ENCODE results near the gene SLC25A4. TPM values are rescaled to one million over a fixed set of nuclear protein-coding genes. Genes with fewer than 3 reads are reported as not detected.

SLC25A4 gene
- total and polyA plus RNA-seq, 2 of the 4 experiments (the other 2 are of a cell fraction): 16.0 to 21.6 TPM

DNA sequence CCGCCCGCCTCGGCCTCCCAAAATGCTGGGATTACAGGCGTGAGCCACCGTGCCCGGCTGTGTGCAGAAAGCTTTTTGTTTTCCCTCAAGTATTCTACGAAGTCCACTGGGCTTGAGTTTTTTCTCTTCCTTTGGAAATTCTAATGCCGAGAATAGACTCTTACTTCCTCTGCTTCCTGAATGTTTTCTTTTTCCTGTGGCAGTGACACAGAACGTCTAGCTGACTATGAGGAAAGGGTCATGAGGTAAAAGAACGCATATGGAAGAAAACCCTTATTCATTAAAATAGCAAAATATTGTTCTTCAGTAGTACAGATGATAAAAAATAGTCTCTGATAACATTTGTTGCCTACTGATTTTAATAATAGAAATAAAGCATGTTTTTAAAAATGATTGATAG, 4.9 kb upstream of the SLC25A4 start:
- no peak overlapping the region for H3K4me2 ChIP-seq (ENCODE audit: low read depth, low read length)
- H3K9me3 ChIP-seq (ENCODE audit: control insufficient read depth, insufficient read depth, low read length): no peaks in the 10 kb centered on the region
- no peak overlapping the region for H3K4me3 ChIP-seq (ENCODE audit: insufficient read depth, low read depth, low read length)
- H3K14ac ChIP-seq (replicated peaks; ENCODE audit: low read depth, low read length): no peak overlapping the region
- H4K91ac ChIP-seq (ENCODE audit: insufficient read depth, low read depth, low read length): no peak overlapping the region
- H3K9ac ChIP-seq (ENCODE audit: low read depth, low read length): no peak overlapping the region
- CTCF ChIA-PET: no interaction called here
- H2BK5ac ChIP-seq (ENCODE audit: low read depth, low read length, poor library complexity, severe bottlenecking): no peak overlapping the region
- BruUV-seq (replicated peaks): no TSS peak
- no peaks in the 10 kb centered on the region for H4K20me1 ChIP-seq (ENCODE audit: insufficient read depth, low read length)
- in situ Hi-C loops (cut with MboI; ENCODE audit: low sequenced_read_pairs) (loop anchor here (5.0 to 10.0 kb wide), 2 partner anchors 96 to 133 kb away; no protein-coding TSS in a partner anchor), dilution Hi-C loops (cut with HindIII; ENCODE audit: low sequenced_read_pairs, unreplicated experiment) (no loop called here), intact Hi-C loops (cut with micrococcal nuclease) (no loop called here)
- H3K4ac ChIP-seq (ENCODE audit: low read depth, low read length): no peak overlapping the region
- no peaks in the 10 kb centered on the region for H3K9me1 ChIP-seq (ENCODE audit: insufficient read depth, low read length)
- H3K4me1 ChIP-seq (ENCODE audit: control insufficient read depth, insufficient read depth, low read length): no peaks in the 10 kb centered on the region
- peaks cover 5% of the 10 kb centered on the region for H3K27me3 ChIP-seq (ENCODE audit: control insufficient read depth, insufficient read depth, low read length)
- H2AK9ac ChIP-seq (replicated peaks; ENCODE audit: low read depth, low read length, poor library complexity): no peak overlapping the region
- no peak overlapping the region for H2BK120ac ChIP-seq (ENCODE audit: low read depth, low read length)
- H2BK15ac ChIP-seq (ENCODE audit: low read depth, low read length): no peak overlapping the region
- no peak overlapping the region for H3K27ac ChIP-seq (ENCODE audit: insufficient read depth, low read length)
- H3K56ac ChIP-seq (ENCODE audit: extremely low read depth, insufficient read depth, low read length): no peak overlapping the region
- no peak overlapping the region for H3K18ac ChIP-seq (ENCODE audit: low read depth, low read length)
- H3K36me3 ChIP-seq (ENCODE audit: control insufficient read depth, insufficient read depth, low read length): no peaks in the 10 kb centered on the region
- no peak overlapping the region for H2AFZ ChIP-seq (replicated peaks; ENCODE audit: low read length, poor library complexity)
- ATAC-seq (ENCODE audit: low read depth) (no peak), DNase-seq (no peak)
- no peak for TF ChIP-seq CHD1 (IDR thresholded peaks at IDR 0.05; ENCODE audit: low read depth, low read length)
- TF ChIP-seq FOS (IDR thresholded peaks at IDR 0.05; ENCODE audit: low read depth, low read length): no peak
- no peak for TF ChIP-seq MAFK (IDR thresholded peaks at IDR 0.05; ENCODE audit: low read depth, low read length)
- no peak for TF ChIP-seq CEBPB (IDR thresholded peaks at IDR 0.05; ENCODE audit: low read depth, low read length)
- TF ChIP-seq BHLHE40 (IDR thresholded peaks at IDR 0.05; ENCODE audit: low read depth, low read length): no peak
- TF ChIP-seq POLR2A (IDR thresholded peaks at IDR 0.05; ENCODE audit: low read depth, low read length): no peak
- no peak for TF ChIP-seq ELK1 (IDR thresholded peaks at IDR 0.05; ENCODE audit: borderline replicate concordance, low read depth, low read length)
- no peak for TF ChIP-seq RCOR1 (IDR thresholded peaks at IDR 0.05; ENCODE audit: insufficient replicate concordance, low read length)
- TF ChIP-seq SMC3 (IDR thresholded peaks at IDR 0.05; ENCODE audit: low read depth, low read length): no peak
- no peak for TF ChIP-seq USF2 (IDR thresholded peaks at IDR 0.05; ENCODE audit: low read depth, low read length)
- no peak for TF ChIP-seq NFE2L2 (IDR thresholded peaks at IDR 0.05; ENCODE audit: low read depth, low read length)
- TF ChIP-seq MAZ (IDR thresholded peaks at IDR 0.05; ENCODE audit: borderline replicate concordance, low read depth, low read length): no peak
- TF ChIP-seq, protein P1, sequence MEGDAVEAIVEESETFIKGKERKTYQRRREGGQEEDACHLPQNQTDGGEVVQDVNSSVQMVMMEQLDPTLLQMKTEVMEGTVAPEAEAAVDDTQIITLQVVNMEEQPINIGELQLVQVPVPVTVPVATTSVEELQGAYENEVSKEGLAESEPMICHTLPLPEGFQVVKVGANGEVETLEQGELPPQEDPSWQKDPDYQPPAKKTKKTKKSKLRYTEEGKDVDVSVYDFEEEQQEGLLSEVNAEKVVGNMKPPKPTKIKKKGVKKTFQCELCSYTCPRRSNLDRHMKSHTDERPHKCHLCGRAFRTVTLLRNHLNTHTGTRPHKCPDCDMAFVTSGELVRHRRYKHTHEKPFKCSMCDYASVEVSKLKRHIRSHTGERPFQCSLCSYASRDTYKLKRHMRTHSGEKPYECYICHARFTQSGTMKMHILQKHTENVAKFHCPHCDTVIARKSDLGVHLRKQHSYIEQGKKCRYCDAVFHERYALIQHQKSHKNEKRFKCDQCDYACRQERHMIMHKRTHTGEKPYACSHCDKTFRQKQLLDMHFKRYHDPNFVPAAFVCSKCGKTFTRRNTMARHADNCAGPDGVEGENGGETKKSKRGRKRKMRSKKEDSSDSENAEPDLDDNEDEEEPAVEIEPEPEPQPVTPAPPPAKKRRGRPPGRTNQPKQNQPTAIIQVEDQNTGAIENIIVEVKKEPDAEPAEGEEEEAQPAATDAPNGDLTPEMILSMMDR (conservative IDR thresholded peaks at IDR 0.05; ENCODE audit: low read depth, low read length): no peak
- no peak for TF ChIP-seq RAD21 (IDR thresholded peaks at IDR 0.05; ENCODE audit: low read length)
- no peak for TF ChIP-seq MXI1 (IDR thresholded peaks at IDR 0.05; ENCODE audit: borderline replicate concordance, low read depth, low read length)
- TF ChIP-seq RFX5 (IDR thresholded peaks at IDR 0.05; ENCODE audit: low read depth, low read length): no peak
- H3K79me1 ChIP-seq (ENCODE audit: low read depth in 1 of 2, low read length in 2 of 2): no peaks in the 10 kb centered on the region
- 90% methylated on average over 7 of the region's 10 CpGs; no CpG with 5 or more reads in 1 of the 2 experiments for whole genome bisulfite sequencing, 2 experiments (ENCODE audit: extremely low coverage in 2 of 2, insufficient read length in 1 of 2)
- H4K8ac ChIP-seq (ENCODE audit: low read depth in 2 of 2, low read length in 2 of 2): no peak overlapping the region
- H3K23ac ChIP-seq (ENCODE audit: low read depth, low read length): no peak overlapping the region
- no peak overlapping the region for H2BK20ac ChIP-seq (ENCODE audit: low read depth, low read length)
- POLR2A ChIA-PET (ENCODE audit: unreplicated experiment): no interaction called here
- no peak overlapping the region for H2AK5ac ChIP-seq (ENCODE audit: low read depth, low read length)
- H4K5ac ChIP-seq (ENCODE audit: low read depth, low read length): no peak overlapping the region

Measured in IMR-90 (cell line).